ENCODE data around the gene CENPT.

DNA sequence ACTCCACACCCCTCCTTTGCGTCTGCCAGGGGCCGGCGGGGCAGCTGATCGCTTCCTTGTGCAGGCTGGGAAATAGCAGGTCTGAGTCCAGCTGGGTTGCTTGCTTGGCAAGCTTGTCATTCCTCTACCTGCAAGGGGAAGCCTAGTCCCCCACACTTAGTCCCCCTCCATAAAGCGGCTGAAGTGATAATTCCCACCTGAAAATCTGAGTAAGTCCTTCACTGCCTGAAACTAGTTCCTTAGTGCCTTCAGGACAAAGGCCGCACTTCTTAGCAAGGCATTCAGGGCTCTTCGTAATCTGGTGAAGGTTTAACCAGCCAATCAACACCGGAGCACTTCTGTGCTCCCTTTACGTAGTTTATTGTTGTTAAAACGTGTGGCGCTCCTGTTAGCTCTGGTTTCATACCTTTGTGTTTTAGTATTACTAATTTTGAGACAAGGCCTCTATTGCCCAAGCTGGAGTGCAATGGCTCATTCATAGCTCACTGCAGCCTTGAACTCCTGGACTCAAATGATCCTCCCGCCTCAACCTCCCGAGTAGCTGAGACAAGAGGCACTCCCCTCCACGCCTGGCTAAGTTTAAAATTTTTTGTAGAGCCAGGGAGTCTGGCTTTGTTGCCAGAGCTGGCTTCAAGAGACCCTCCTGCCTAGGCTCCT, 46.4 kb upstream of the CENPT start:
- TF ChIP-seq EZH2phosphoT487 (IDR thresholded peaks at IDR 0.05) (no peak), CTCF (IDR thresholded peaks at IDR 0.05) (no peak)

Data from neural progenitor cell (in vitro differentiated cells).